GM21528 (cell line): Measurements from ENCODE around the gene RNF10.
"Not testable (repeated sequence)": the region's sequence is repeated elsewhere in the genome, so short reads cannot be mapped to it uniquely, and the experiment has no call there.

Source experiments
- ATAC-seq: cut with Tn5 transposase; IDR thresholded peaks from one replicate; pipeline ENCODE4 v1.9.1; 2021; ENCODE audit warnings: mild to moderate bottlenecking, moderate library complexity; ENCODE audit not compliant: unreplicated experiment, low FRiP score

Gene RNF10

DNA sequence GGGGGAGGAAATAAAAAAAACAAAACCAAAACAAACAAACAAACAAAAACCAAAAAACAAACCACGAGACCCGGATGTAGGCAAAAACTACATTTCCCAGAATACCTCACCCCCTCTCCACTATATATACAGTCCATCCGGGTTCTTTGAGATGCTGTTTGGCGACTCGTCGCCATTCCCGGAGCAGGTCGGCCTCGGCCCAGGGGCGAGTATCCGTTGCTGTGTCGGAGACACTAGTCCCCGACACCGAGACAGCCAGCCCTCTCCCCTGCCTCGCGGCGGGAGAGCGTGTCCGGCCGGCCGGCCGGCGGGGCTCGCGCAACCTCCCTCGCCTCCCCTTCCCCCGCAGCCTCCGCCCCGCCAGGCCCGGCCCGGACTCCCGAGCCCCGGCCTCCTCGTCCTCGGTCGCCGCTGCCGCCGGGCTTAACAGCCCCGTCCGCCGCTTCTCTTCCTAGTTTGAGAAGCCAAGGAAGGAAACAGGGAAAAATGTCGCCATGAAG, at the start of gene RNF10:
RNF10 (plus strand) TSS at position 154 of the 500 bp plus-strand sequence. CDS start 456 bp downstream, outside the sequence.
- ATAC-seq, result peak; percentile 55

DNA sequence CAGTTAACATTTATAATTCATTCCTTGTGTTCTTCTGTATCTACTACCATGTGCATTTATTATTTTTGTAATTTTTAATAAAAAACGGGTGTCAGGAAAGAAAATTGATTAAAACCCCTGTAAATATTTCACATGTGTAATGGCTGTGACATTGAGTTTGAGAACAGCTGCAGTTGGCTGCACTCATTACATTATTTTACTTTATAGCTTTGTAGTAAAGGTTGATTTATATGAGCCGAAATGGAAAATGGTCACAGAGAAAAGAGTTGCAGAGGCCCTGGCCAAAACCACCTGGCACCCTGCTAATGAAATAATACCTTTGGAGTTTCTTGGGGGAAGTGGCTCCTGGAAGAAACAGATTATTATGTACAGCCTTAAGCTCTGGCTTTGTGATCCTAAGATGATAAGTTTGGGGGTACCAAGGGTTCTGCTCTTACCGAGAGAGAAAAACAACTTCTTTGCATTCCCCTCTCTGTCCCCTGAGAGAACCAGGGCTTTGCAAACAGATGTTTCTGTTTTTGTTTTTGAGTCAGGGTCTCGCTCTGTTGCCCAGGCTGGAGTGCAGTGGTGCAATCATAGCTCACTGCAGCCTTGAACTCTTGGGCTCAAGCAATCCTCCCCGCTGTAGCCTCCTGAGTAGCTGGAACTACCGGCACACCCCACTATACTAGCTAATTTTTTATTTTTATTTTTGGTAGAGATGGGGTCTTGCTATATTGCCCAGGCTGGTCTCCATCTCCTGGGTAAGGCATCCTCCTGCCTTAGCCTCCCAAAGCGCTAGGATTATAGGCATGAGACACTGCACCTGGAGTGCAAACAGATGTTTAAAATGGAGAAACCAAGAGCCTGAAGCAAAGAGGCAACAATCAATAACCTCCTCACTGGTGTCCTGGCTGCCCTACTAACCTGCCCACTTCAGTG, 47.9 kb upstream of the RNF10 start:
- no peak for ATAC-seq

- not testable (repeated sequence) for ATAC-seq
These were observed 46.6 kb upstream of the RNF10 start for GRCh38 chr12:120487552-120487951.

DNA sequence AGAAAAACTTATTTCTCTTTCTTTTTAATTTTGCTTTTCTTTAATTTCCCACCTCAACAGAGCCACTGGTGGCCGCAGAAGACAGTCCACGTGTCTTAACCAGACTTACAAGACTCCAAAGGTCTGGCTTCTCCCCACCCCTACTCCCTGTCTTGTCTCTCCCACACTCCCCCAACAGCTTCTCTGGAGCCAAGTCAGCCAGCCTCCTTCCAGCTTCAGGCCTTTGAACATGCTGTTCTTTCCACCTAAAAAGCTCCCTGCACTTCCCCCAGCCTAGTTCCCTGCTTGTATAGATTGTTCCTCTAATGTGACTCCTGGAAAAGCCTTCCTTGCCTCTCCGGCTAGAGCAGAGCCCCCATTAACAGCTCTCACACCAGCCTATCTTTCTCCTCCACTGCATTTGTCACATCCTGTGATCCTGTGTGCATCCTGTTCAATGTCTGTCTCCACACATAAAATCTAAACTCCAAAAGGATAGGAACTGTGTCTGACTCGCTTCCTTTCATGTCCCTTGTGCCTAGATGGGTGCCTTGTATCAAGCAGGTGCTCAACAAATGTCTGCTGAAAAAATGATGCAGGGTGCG, 46.0 kb upstream of the RNF10 start:
- no peak for ATAC-seq

- no peak for ATAC-seq
These were observed 45.1 kb upstream of the RNF10 start for GRCh38 chr12:120489018-120489417.

DNA sequence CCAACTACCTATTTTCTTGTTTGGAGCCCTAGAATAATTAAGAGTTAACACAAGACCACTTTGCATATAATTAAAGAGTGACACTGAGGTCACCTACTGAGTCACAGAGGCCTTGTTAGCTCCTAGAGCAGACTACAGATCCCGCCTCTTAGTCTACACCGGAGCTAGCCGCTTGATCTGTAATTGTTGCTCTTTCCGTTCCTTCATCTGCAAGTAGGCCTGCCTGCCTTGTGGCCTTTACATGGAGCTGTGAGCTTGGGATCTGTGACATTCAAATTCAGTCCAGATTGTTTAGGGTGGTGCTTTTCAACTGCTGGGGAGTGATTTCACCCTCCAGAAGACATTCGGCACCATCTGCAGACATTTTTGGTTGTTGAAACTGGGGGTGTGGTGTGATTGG, 43.8 kb upstream of the RNF10 start:
- ATAC-seq, result no peak

DNA sequence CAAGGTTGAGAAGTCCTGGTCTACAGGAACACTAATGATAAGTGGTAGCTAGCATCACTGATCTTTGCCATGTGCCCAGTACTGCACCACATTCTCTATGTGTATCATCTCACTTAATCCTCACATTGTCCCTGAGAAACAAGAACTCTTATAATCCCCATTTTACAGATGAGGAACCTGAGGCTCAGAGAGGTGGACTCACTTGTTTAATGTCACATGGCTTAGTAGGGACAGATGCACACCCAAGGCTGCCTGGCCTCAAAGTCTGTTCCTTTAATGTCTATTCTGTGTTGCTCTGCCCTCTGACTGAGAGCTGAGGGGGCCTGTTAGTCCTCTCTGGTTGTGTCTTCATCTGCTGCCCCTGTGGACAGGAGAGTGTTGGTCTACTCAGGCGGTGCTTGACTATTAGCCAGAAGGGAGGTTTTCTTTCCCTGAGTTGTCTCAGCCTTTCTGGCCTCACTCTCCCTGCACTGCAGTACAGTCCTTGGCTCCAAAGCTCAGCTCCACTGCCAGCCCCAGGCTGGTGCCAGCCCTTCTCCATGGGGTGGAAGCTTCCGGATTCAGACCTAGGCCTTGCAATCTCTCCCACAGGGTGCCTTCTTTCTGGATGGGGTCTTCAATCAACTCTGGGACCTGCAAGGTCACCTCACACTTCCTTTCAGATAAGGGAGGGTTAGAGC, 43.2 kb upstream of the RNF10 start:
- ATAC-seq, result no peak

- ATAC-seq, result peak; percentile 22
These were observed 38.9 kb upstream of the RNF10 start for GRCh38 chr12:120495186-120495730.

DNA sequence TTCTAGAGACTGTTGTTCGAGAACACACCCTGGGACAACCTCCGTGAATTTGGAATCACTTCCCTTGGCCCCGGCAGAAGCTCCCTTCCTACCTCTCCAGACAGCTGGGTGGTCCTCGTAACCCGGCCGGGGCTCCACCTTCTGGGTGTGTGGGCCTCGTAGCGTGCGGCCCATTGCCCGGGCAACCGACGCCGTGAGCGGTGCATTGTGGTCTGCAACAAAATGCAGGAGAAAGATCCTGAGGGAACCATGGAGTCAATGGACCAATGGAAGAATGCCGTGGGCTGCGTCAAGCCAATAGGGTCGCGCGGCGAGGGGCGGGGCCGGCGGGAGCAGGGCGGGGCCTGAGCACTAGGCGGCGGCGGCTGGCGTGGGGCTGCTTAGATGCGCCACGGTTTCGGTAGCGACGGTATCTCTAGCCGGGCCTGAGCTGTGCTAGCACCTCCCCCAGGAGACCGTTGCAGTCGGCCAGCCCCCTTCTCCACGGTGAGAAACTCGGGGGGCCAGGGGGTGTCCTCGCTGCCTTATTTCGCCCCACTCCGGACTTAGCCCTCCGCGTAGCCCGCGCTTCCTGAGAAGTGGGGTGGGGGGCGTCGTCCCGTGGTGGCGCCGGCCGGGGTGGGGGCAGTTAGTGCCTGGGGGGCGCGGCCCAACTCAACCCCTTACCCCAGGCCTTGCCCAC, 38.3 kb upstream of the RNF10 start, which contains the start of gene DYNLL1:
DYNLL1 (plus strand) TSS at position 383 of the 682 bp plus-strand sequence. CDS start 309 bp downstream, outside the sequence.
- ATAC-seq, result peak; percentile 93

DNA sequence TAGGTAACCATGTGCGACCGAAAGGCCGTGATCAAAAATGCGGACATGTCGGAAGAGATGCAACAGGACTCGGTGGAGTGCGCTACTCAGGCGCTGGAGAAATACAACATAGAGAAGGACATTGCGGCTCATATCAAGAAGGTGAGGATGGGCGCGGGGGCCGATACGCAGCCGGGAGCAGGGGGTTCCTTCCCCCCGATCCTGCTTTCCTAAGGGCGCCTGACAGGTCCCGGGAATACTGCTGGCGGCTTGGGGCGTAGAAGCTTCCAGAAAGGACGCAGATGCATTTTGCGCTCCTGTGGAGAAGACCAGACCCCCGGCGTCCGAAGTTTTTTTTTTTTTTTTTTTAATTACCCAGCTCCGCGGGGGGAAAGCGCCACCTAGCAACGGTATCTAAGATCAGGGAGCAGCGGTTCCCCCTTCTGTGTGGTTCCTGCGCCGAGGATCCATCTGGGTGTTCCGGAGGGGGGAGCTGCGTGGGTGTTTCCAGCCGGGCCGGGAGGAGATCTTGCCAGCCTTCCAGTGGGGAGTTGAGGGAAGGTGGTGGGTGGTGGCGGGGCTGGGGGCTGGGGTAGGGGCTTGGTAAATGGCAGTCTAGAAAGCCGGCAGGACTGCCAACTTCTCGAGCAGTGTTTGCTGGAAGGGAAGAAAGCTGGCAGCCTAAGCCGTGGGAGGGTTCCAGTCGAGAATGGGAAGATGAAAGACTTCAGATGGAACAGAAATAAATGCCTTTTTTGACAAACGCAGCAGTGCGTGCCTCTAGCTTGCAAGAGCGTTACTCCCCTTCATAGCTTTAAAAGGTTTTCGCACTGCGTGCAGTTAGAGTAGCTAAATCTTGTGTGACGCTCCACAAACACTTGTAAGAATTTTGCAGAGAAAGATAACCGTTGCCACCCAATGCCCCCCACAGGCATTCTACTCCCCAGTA, 37.5 kb upstream of the RNF10 start:
- ATAC-seq, result peak; percentile 8

DNA sequence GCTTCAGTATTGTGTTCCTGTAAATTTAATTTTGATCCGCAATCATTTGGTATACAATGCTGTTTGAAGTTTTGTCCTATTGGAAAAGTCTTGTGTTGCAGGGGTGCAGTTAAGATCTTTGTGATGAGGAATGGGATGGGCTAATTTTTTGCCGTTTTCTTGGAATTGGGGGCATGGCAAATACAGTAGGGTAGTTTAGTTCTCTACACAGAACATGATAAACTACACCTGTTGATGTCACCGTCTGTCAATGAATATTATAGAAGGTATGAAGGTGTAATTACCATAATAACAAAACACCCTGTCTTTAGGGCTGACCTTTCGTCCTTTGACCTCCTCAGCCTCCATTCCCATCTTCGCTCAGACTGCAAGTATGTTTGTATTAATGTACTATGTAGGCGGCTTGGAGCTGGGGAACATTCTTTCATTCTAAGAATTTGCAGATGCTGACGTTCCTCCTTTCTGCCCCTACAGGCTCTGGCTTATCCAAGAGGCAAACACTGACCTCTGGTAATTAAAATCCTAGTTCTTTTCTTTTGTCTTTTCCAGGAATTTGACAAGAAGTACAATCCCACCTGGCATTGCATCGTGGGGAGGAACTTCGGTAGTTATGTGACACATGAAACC, 36.5 kb upstream of the RNF10 start:
- no peak for ATAC-seq

GRCh38 chr12:120498870-120499515, 35.2 kb upstream of the RNF10 start:
- ATAC-seq, result no peak

DNA sequence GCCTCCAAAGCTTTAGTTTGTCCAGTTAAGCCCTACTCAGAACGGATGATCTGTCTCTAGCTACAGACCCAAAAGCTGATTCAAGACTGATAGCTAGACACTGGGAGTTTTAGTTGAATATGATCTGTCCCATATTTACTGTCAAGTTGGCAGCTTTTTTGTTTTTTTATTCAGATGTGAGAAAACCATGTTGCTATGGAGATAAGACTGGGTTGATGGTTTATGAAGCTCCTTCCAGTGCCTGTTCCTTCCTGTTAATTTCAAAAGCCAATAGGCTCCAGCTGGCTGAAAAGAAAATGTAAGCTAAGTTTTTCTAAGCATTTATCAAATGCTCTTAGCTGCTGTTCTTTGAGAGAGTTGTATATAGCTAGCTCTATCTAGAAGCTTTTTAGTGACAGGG, 33.6 kb upstream of the RNF10 start:
- no peak for ATAC-seq

- ATAC-seq, result no peak
These were observed 29.6 kb upstream of the RNF10 start for GRCh38 chr12:120504587-120504986.

DNA sequence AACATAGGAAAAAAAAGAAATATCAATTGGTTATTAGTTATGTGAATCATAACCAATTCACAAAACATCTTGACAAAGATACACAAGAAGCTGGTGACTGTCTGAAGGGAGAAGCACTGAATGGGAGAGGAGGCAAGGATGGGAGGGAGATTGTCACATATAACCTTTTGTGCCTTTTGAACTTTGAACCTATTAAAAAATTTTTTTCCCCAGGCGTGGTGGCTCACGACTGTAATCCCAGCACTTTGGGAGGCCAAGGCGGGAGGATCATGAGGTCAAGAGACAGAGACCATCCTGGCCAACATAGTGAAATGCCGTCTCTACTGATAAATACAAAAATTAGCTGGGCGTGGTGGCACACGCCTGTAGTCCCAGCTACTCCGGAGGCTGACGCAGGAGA, 25.6 kb upstream of the RNF10 start:
- ATAC-seq, result no peak

DNA sequence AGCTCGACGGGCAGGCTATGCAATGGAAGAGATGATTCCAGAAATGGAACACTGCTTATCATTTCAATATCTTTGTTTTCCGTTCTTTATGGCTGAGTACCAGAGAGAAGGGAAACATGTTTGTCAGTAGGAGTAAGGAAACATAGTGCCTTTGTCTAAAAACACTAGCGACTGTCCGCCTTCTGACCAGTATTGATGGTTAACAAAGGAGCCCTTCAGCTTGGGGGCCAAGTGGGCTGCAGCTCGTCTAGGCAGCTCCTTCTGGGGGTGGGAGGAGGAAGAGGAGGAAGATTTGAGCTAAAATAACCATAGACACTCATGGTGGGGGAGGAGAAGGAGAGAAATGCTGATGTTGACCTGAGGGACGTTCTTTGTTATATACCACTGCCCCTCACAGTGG, 20.2 kb upstream of the RNF10 start:
- ATAC-seq, result no peak

DNA sequence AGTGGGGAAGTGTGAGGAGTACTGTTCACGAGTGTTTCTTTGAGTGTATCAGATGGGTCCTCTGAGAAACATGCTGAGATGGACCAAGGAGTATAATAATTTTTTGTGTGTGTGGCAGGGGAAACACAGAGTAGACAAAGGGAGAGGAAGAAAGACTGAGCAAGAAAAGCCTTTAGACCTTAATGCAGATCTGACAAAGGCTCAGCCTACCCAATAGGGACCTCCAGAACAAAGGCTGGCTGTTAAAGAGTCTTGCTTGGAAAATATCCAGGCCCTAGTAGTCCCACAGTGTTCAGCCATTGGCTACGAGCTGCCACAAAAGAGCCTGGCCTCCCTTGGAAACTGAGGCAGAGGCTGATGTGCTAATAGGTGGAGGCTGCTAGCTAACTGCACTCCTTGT, 18.7 kb upstream of the RNF10 start:
- no peak for ATAC-seq

DNA sequence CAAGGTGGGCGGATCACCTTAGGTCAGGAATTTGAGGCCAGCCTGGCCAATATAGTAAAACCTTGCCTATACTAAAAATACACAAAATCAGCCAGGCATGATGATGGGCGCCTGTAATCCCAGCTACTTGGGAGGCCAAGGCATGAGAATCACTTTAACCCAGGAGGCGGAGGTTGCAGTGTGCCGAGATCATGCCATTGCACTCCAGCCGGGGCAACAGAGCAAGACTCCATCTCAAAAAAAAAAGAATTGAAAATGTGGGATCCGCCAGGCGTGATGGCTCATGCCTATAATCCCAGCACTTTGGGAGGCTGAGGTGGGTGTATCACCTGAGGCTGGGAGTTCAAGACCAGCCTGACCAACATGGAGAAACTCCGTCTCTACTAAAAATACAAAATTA, 14.8 kb upstream of the RNF10 start:
- ATAC-seq, result not testable (repeated sequence)
